Activated CD8-positive, alpha-beta T cell treated with anti-CD3 and anti-CD28 coated beads for 36 hours (primary cell): ENCODE data around the gene EXOSC2. TPM values are rescaled to one million over a fixed set of nuclear protein-coding genes. Genes with fewer than 3 reads are reported as not detected.

ENCODE experiments used
- ATAC-seq: fragments of 200-7000 bp; cut with Tn5 transposase; one replicate; pipeline ENCODE4 v1.10.0; 2021; ENCODE audit warnings: mild to moderate bottlenecking, moderate library complexity
- CTCF ChIA-PET: fragments of 350-600 bp; sonication (Branson Sonifier 250); formaldehyde crosslinking; loops from one replicate; lab custom pipeline; 2021; ENCODE audit warnings: antibody characterized with exemption; lab: Charles Lee
- POLR2A ChIA-PET: fragments of 350-600 bp; sonication (Branson Sonifier 250); formaldehyde crosslinking; loops from one replicate; lab custom pipeline; 2021; ENCODE audit warnings: antibody characterized with exemption; lab: Charles Lee
- DNase-seq: peaks from one replicate; pipeline ENCODE4 v3.0.0-alpha.2; 2020
- H3K27ac Mint-ChIP-seq: one replicate; pipeline ENCODE4 v1.8.0; 2021; ENCODE audit warnings: mild to moderate bottlenecking, mixed read lengths
- H3K27me3 Mint-ChIP-seq: one replicate; pipeline ENCODE4 v1.8.0; 2021; ENCODE audit warnings: mixed read lengths
- H3K36me3 Mint-ChIP-seq: one replicate; pipeline ENCODE4 v1.8.0; 2021; ENCODE audit warnings: low read depth, mixed read lengths
- H3K4me1 Mint-ChIP-seq: one replicate; pipeline ENCODE4 v1.8.0; 2021; ENCODE audit warnings: low read depth, mixed read lengths
- H3K4me3 Mint-ChIP-seq: one replicate; pipeline ENCODE4 v1.8.0; 2021; ENCODE audit warnings: mild to moderate bottlenecking, moderate library complexity, mixed read lengths
- H3K9me3 Mint-ChIP-seq: one replicate; pipeline ENCODE4 v1.8.0; 2021; ENCODE audit warnings: mixed read lengths
- intact Hi-C: fragments of 100-400 bp; cut with micrococcal nuclease; formaldehyde crosslinking; loops from one replicate; pipeline ENCODE4 v1.10.0; 2022
- total RNA-seq, 2 experiments: library from RNA; stranded (reverse); gene quantifications; one replicate each; pipeline ENCODE4 v1.2.3, GENCODE V29; 2021
- TF ChIP-seq, protein P1 (sequence below): fragments of 200-600 bp; IDR thresholded peaks from one replicate; pipeline ENCODE4 v1.8.0; 2022; ENCODE audit warnings: antibody characterized with exemption, mild to moderate bottlenecking

The EXOSC2 gene
- total RNA-seq, 2 experiments from 2014 or later: 82.1 to 82.5 TPM

DNA sequence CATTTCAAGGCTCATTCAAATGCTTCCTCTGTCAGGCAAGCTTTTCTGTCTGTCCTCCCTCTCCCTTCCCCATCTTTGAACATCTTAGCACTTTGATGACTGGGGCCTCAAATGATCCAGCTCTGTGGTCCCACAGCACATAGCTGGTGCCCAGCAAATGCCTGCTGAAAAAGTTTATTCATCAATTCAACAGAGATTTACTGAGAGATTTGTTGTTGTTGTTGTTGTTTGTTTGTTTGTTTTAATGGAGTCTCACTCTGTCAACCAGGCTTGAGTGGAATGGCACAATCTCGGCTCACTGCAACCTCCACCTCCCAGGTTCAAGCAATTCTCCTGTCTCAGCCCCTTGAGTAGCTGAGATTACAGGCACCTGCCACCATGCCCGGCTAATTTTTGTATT is 6.0 kb upstream of the EXOSC2 start:
- DNase-seq (no peak), ATAC-seq (no peak)
- H3K4me1 Mint-ChIP-seq: peaks cover 2% of the 10 kb centered on the region
- ChIA-PET CTCF (no interaction called here), POLR2A (no interaction called here)
- peaks cover 7% of the 10 kb centered on the region for H3K9me3 Mint-ChIP-seq
- no peak overlapping the region for H3K4me3 Mint-ChIP-seq
- H3K27me3 Mint-ChIP-seq: peaks cover 7% of the 10 kb centered on the region
- intact Hi-C loops: no loop called here
- H3K36me3 Mint-ChIP-seq: no peaks in the 10 kb centered on the region
- no peak overlapping the region for H3K27ac Mint-ChIP-seq
- TF ChIP-seq, protein P1, sequence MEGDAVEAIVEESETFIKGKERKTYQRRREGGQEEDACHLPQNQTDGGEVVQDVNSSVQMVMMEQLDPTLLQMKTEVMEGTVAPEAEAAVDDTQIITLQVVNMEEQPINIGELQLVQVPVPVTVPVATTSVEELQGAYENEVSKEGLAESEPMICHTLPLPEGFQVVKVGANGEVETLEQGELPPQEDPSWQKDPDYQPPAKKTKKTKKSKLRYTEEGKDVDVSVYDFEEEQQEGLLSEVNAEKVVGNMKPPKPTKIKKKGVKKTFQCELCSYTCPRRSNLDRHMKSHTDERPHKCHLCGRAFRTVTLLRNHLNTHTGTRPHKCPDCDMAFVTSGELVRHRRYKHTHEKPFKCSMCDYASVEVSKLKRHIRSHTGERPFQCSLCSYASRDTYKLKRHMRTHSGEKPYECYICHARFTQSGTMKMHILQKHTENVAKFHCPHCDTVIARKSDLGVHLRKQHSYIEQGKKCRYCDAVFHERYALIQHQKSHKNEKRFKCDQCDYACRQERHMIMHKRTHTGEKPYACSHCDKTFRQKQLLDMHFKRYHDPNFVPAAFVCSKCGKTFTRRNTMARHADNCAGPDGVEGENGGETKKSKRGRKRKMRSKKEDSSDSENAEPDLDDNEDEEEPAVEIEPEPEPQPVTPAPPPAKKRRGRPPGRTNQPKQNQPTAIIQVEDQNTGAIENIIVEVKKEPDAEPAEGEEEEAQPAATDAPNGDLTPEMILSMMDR: no peak

GRCh38 chr9:130688072-130688471 is 5.5 kb upstream of the EXOSC2 start:
- intact Hi-C loops: no loop called here
- DNase-seq: no peak
- no peak overlapping the region for H3K4me3 Mint-ChIP-seq
- H3K27me3 Mint-ChIP-seq: peaks cover 7% of the 10 kb centered on the region
- ChIA-PET CTCF (no interaction called here), POLR2A (no interaction called here)
- H3K9me3 Mint-ChIP-seq: peaks cover 7% of the 10 kb centered on the region
- TF ChIP-seq, protein P1: no peak
- H3K36me3 Mint-ChIP-seq: no peaks in the 10 kb centered on the region
- no peak for ATAC-seq
- no peak overlapping the region for H3K27ac Mint-ChIP-seq
- peaks cover 6% of the 10 kb centered on the region for H3K4me1 Mint-ChIP-seq

DNA sequence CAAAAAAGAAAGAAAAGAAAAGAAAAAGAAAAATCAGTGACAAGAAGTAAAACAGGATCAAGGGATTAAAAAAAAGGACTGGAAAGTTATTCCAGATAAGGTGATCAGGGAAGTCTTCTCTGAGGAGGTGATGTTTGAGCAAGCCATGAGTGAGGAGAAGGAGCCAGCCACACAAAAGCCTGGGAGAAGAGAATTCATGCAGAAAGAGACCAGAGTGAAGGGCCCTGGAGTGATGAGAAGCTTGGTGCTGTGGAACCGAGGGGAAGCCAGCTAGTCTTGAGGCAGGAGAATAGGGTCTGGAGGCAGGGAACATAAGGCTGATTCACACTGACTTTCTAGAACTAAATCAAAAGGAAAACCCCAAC is 4.0 kb upstream of the EXOSC2 start:
- peaks cover 7% of the 10 kb centered on the region for H3K27me3 Mint-ChIP-seq
- DNase-seq (no peak), ATAC-seq (no peak)
- peaks cover 7% of the 10 kb centered on the region for H3K9me3 Mint-ChIP-seq
- intact Hi-C loops: no loop called here
- POLR2A ChIA-PET: no interaction called here
- H3K27ac Mint-ChIP-seq: no peak overlapping the region
- CTCF ChIA-PET: interaction anchor here (1.5 to 3.5 kb wide), 3 partner anchors 11 to 229 kb away, joined by 5 to 24 read pairs (median 9); no protein-coding TSS in a partner anchor
- H3K4me3 Mint-ChIP-seq: no peak overlapping the region
- peaks cover 5% of the 10 kb centered on the region for H3K36me3 Mint-ChIP-seq
- H3K4me1 Mint-ChIP-seq: peaks cover 9% of the 10 kb centered on the region
- TF ChIP-seq, protein P1: no peak

DNA sequence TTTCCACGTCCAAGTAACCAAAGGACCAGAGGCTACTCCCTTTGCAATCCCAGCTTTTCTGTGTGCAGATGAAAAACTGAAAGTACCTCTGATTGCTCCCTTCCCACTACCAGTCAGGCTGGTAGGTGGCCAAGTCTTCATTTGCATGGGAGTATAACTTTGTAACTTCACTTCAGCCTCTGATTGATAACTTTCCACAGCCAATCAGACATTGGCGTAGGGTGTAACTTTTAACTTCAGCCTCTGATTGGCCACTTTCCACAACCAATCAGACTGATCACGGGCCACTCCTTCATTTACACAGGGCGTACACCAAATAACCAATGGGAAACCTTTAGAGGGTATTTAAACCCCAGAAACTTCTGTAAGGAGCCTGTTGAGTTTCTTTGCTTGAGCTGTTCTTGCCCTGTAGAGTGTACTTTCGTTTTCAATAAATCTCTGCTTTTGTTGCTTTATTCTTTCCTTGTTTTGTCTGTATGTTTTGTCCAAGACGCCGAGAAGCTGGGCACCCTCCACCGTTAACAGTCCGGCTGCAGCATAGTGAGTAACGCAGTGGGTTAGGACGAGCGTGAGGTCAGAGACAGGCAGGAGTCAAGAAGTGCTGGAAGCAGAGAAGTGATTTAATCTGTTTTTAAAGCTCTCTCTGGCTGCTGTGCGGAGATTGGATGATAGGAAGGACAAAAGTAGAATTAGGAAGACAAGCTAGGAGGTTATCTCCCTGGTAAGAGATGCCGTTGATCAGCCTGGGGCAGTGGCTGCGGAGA is 3.5 kb upstream of the EXOSC2 start:
- Mint-ChIP-seq H3K4me3 (no peak overlapping the region), H3K27me3 (peaks cover 4% of the 10 kb centered on the region), H3K9me3 (peaks cover 6% of the 10 kb centered on the region), H3K4me1 (peaks cover 13% of the 10 kb centered on the region), H3K27ac (no peak overlapping the region), H3K36me3 (peaks cover 9% of the 10 kb centered on the region)
- TF ChIP-seq, protein P1: no peak
- ChIA-PET CTCF (interaction anchor here (1.5 to 3.5 kb wide), 4 partner anchors 8 to 230 kb away, joined by 5 to 24 read pairs (median 9); no protein-coding TSS in a partner anchor), POLR2A (interaction anchor here (1.1 kb wide), 1 partner anchor 11 kb away, joined by 3 read pairs; no protein-coding TSS in a partner anchor)
- DNase-seq (no peak), ATAC-seq (no peak)
- intact Hi-C loops: no loop called here

DNA sequence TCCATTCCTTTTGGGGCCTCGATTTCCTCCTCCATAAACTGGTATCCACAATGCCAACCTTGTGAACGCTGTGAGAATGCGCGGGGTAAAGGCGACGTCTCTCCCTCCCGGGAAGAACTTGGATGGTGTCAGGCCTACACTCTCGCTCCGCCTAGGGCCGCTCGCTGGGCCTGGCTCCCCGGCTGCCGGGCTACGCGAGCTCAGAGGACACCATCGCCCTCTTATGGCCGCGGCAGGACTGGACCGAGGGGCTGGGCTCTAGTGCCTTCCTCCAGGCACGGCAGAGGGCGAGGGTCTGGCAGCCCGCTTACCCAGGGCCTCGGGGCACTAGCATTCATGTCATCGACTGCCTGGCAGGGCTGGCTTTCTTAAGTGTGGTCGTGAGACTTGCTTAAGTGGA is 1.3 kb upstream of the EXOSC2 start:
- CTCF ChIA-PET: interaction anchor here (1.4 to 3.5 kb wide), 5 partner anchors 9 to 232 kb away, joined by 5 to 59 read pairs (median 10); no protein-coding TSS in a partner anchor
- peak overlapping the region; percentile 98 for H3K4me3 Mint-ChIP-seq
- DNase-seq: peak; percentile 50
- peaks cover 31% of the 10 kb centered on the region for H3K36me3 Mint-ChIP-seq
- peak overlapping the region; percentile 18 for H3K27ac Mint-ChIP-seq
- peaks cover 2% of the 10 kb centered on the region for H3K27me3 Mint-ChIP-seq
- ATAC-seq: no peak
- POLR2A ChIA-PET: interaction anchor here (1.1 to 4.3 kb wide), 3 partner anchors 9 to 217 kb away, joined by 4 to 54 read pairs (median 5); no protein-coding TSS in a partner anchor
- intact Hi-C loops: no loop called here
- peaks cover 5% of the 10 kb centered on the region for H3K9me3 Mint-ChIP-seq
- TF ChIP-seq, protein P1: peak; percentile 40
- H3K4me1 Mint-ChIP-seq: peaks cover 32% of the 10 kb centered on the region
